HFF-Myc (cell line): ENCODE data around the gene CSNK1E.

Experiments
- DNase-seq: peaks from one replicate; pipeline ENCODE4 v3.0.0-alpha.2; 2011; ENCODE audit warnings: low read depth; ENCODE audit errors: extremely low read depth
- H3K4me3 ChIP-seq: replicated peaks from 2 replicates; pipeline ENCODE4 v1.5.1; 2011; ENCODE audit warnings: low read depth, mild to moderate bottlenecking, control low read depth, low read length
- TF ChIP-seq, protein P1 (sequence below): IDR thresholded peaks from 2 replicates; pipeline ENCODE4 v1.5.1; 2012; ENCODE audit warnings: mild to moderate bottlenecking, low read depth, low read length, control low read depth; ENCODE audit errors: missing control alignments

CSNK1E gene

DNA sequence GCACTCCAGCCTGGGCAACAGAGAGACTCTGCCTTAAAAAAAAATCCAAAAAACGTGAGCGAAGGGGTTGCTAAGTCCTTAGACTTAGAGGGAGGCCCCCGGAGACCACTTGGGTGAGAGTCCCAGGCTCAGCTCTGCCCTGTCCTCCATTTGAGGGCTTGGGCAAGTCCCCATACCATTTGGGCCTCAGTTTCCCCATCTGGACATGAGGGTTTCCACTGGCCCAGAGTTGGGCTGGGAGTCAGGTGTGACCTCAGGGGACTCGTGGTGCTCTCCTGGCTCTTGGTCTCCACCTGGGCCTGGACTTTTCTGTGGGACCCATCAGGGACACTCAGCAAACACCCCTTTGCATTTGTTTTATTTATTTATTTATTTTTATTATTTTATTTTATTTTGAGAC, 35.2 kb upstream of the CSNK1E start:
- H3K4me3 ChIP-seq = no peak overlapping the region
- TF ChIP-seq, protein P1, sequence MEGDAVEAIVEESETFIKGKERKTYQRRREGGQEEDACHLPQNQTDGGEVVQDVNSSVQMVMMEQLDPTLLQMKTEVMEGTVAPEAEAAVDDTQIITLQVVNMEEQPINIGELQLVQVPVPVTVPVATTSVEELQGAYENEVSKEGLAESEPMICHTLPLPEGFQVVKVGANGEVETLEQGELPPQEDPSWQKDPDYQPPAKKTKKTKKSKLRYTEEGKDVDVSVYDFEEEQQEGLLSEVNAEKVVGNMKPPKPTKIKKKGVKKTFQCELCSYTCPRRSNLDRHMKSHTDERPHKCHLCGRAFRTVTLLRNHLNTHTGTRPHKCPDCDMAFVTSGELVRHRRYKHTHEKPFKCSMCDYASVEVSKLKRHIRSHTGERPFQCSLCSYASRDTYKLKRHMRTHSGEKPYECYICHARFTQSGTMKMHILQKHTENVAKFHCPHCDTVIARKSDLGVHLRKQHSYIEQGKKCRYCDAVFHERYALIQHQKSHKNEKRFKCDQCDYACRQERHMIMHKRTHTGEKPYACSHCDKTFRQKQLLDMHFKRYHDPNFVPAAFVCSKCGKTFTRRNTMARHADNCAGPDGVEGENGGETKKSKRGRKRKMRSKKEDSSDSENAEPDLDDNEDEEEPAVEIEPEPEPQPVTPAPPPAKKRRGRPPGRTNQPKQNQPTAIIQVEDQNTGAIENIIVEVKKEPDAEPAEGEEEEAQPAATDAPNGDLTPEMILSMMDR = no peak
- DNase-seq = no peak

DNA sequence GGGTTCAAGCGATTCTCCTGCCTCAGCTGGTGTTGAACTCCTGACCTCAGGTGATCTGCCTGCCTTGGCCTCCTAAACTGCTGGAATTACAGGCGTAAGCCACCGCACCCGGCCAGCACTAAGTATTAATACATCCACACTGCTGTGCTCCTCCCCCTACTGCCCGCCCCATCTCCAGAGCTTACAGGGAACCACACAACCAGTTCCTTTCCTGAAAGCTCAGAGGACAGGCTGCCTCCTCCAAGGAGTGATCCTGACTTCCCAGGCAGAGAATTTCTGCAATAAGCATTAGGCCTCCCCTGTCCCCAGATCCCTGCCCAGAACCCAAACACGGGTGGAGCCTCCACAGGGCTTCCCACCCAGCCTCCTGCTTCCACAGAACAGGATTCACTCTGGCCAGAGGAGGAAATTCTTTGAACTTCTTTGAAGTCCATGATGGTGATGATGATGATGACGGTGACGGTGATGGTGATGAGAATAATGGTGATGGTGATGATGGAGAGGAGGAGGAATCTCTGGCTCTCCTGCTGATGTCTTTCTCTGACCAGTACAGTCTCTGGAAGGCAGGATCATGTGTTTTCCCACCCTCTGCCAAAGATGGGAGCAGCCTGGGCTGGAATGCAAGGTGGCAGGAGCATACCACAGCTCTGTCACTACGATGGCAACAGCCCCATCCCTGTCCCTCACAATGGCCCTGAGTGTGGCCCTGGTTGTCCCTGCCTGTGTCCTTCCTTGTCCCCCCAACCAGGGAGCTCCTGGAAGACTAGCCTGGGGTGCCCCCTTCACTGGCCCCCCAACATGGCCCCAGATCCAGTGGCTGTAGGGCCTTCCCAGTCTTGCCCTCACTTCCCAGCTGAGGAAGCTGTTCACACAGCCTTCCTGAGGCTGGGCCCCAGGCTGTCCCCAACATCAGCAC, 33.5 kb upstream of the CSNK1E start:
- no peak overlapping the region for H3K4me3 ChIP-seq
- DNase-seq = no peak
- TF ChIP-seq, protein P1 = no peak

DNA sequence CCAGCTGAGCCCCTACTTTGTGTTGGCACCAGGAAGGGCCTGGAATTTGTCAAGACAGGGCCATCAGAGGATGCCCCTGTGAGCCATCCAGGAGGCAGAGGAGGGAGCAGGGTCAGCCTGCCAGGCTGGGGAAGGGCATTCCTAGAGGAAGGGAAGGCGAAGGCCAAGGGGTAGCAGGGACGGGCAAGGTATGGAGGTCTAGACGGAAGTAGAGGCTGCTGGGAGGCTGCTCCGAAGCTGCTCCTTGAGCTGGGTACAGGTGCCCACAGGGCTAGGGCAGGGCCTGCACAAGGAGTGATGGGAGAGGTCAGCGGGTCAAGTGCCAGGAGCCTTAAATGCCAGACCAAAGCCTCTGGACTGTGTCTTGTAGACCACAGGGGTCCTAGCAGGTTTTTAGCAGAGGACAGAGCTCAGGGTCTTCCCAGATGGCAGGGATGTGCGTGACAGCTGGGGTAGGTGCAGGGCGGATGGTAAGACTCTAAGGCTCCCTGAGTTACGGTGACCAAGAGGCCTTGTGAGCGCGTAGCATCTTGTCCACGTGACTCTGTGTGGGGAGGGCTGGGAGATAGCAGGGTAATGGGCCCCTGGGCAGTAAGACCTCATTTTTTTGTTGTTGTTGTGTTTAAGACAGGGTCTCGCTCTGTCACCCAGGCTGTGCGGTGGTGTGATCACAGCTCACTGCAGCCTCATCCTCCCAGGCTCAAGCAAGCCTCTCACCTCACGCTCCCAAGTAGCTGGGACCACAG, 31.7 kb upstream of the CSNK1E start:
- DNase-seq = no peak
- H3K4me3 ChIP-seq = no peak overlapping the region
- TF ChIP-seq, protein P1 = no peak

DNA sequence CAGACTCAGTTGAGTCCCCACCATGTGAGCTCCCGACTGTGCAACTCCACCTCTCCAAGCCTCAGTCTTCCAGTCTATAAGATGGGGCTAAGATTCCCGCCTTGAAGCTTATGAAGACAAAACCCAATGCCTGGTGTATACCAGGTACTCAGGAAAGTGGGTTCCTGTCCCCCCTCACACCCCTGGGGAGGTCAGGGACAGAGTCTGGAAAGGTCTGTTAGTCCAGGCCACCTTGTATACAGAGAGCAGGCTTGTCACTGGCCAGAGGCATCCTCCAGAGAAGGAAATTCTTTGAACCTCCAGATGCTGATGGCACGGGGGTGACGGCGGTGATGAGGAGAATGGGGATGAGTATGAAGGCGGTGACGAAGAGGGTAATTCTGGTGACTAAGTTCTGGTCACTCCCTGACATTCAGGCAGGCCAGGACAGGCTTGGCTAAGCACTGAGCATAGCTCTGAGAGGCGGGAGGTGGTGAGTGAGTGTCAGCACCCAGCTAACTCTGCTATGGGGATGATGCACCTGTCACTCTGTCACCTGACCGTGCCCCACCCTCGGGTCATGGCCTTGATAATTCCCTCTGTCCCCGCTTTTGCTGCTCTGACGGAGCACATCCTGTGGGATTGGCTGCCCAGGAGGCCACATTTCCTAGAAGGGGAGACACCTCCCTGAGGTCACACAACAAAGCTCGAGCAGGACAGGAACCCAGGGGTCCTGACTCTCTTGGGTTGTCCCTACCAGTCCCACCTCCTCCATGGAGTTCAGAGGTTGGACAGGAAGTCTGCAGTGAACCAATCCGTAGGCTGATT, 30.9 kb upstream of the CSNK1E start:
- no peak overlapping the region for H3K4me3 ChIP-seq
- TF ChIP-seq, protein P1 = no peak
- no peak for DNase-seq

DNA sequence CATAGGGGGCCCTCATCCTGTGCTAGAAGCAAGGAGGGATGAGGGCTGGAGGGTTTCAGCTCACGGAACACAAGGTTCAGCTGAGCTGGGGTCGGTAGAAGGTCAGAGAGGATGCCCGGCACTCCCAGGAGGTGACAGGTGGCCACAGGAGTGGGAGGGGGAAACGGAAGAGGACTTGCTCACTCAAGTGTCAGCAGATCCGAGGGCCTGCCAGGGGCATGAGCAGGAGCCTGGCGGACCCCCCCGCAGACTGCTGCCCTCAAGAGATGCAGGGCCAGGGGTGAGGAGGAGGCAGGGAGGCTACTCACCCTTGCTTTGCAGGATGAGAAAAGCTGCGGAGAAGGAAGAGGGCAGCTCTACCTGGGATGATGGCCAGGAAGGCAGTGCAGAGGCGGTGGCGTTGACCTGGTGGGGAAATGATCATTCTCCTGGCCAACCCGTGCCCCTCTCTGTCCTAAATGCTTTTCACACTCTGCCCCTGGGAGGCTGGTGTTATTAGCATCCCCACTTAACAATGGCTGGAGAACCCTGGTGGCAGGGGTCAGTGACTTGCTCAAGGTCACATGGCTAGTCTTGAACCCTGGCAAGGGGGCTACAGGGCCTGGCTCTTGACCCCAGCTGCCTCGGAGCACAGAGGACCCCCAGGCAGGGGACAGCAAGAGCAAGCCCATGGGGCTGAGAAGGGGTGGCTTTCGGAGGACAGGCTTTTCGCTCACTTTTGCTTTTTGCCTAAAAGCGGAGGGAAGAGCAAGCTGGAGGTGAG, 30.1 kb upstream of the CSNK1E start:
- TF ChIP-seq, protein P1 = no peak
- no peak for DNase-seq
- H3K4me3 ChIP-seq = no peak overlapping the region

DNA sequence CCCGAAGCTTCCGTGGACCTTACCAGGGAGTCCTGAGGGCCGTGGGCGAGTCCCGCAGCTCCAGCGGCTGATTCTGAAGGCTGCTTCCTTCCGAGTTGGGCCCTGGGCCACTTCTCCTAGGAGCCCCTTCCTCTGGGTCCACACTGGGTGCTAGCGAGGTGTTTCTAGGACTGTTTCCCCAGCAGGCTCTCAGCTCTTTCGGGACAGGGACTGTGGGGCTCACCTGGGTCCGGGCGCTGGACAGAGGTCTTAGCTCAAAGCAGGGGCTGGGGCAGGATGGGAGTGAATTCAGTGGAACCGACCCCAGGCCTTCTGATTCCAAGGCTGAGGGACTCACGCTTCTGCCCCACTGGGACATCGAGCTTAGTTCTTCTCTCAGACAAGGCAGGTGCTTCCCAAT, 29.3 kb upstream of the CSNK1E start:
- no peak for DNase-seq
- H3K4me3 ChIP-seq = no peak overlapping the region
- TF ChIP-seq, protein P1 = no peak
